MCF 10A (cell line): ENCODE data around the gene DCLK2. TPM values are rescaled to one million over a fixed set of nuclear protein-coding genes. Genes with fewer than 3 reads are reported as not detected.
"Not testable (repeated sequence)": the region's sequence is repeated elsewhere in the genome, so short reads cannot be mapped to it uniquely, and the experiment has no call there.

ENCODE experiments used
- BruUV-seq: library from RNA; stranded (reverse); fragments of 400-500 nt; replicated peaks from 2 replicates; lab custom pipeline; 2021; lab: Mats Ljungman, UMichigan
- CTCF ChIA-PET: fragments of 300-600 bp; sonication (Branson Sonifier 250); formaldehyde crosslinking; extraction: SDS; loops from one replicate; lab custom pipeline; 2021; ENCODE audit warnings: antibody characterized with exemption, inconsistent platforms; lab: Yijun Ruan, JAX
- POLR2A ChIA-PET: fragments of 300-600, 350-650 bp; sonication (Branson Sonifier 250); formaldehyde crosslinking; extraction: SDS; loops from one replicate; lab custom pipeline; 2020; ENCODE audit warnings: antibody characterized with exemption, inconsistent platforms; lab: Yijun Ruan, JAX
- DNase-seq: peaks from one replicate; pipeline ENCODE4 v3.0.0-alpha.2; 2018; ENCODE audit not compliant: unreplicated experiment
- H3K27ac Mint-ChIP-seq: one replicate; pipeline ENCODE4 v1.8.0; 2022; ENCODE audit warnings: mild to moderate bottlenecking, low read depth, mixed read lengths; ENCODE audit not compliant: unreplicated experiment
- H3K27me3 Mint-ChIP-seq: one replicate; pipeline ENCODE4 v1.8.0; 2022; ENCODE audit warnings: mixed read lengths; ENCODE audit not compliant: insufficient read depth, unreplicated experiment
- H3K36me3 Mint-ChIP-seq: one replicate; pipeline ENCODE4 v1.8.0; 2022; ENCODE audit warnings: mild to moderate bottlenecking, moderate library complexity, mixed read lengths; ENCODE audit not compliant: insufficient read depth, unreplicated experiment
- H3K4me1 Mint-ChIP-seq: one replicate; pipeline ENCODE4 v1.8.0; 2022; ENCODE audit warnings: mixed read lengths; ENCODE audit not compliant: insufficient read depth, unreplicated experiment
- H3K4me3 Mint-ChIP-seq: one replicate; pipeline ENCODE4 v1.8.0; 2022; ENCODE audit warnings: mild to moderate bottlenecking, moderate library complexity, mixed read lengths; ENCODE audit not compliant: unreplicated experiment
- H3K9me3 Mint-ChIP-seq: one replicate; pipeline ENCODE4 v1.8.0; 2022; ENCODE audit warnings: mixed read lengths; ENCODE audit not compliant: unreplicated experiment
- CTCF ChIP-seq: fragments of 200-600 bp; IDR thresholded peaks from one replicate; pipeline ENCODE4 v1.8.0; 2022; ENCODE audit warnings: antibody characterized with exemption, mild to moderate bottlenecking; ENCODE audit not compliant: unreplicated experiment
- intact Hi-C: fragments of 100-400 bp; cut with micrococcal nuclease; formaldehyde crosslinking; loops from 2 replicates; pipeline ENCODE4 v1.14.1; 2022
- total RNA-seq: library from RNA; stranded (reverse); gene quantifications from 2 replicates; pipeline ENCODE4 v1.2.3, GENCODE V29; 2022

DCLK2 gene
- total RNA-seq, 1 experiment from 2014 or later = 1.2 TPM

GRCh38 chr4:150182794-150183193, 104.5 kb downstream of the DCLK2 start:
- no peaks in the 10 kb centered on the region for H3K36me3 Mint-ChIP-seq
- no peak overlapping the region for H3K4me3 Mint-ChIP-seq
- ChIA-PET POLR2A (no interaction called here), CTCF (no interaction called here)
- H3K9me3 Mint-ChIP-seq = no peaks in the 10 kb centered on the region
- no peak overlapping the region for H3K27ac Mint-ChIP-seq
- TF ChIP-seq CTCF = no peak
- H3K4me1 Mint-ChIP-seq = no peaks in the 10 kb centered on the region
- intact Hi-C loops = no loop called here
- peaks cover 9% of the 10 kb centered on the region for H3K27me3 Mint-ChIP-seq
- DNase-seq = no peak
- no TSS peak for BruUV-seq

- H3K9me3 Mint-ChIP-seq, DNase-seq, H3K36me3 Mint-ChIP-seq, POLR2A ChIA-PET, H3K4me3 Mint-ChIP-seq, H3K4me1 Mint-ChIP-seq, intact Hi-C loops, H3K27me3 Mint-ChIP-seq, CTCF ChIA-PET, H3K27ac Mint-ChIP-seq, BruUV-seq: not testable (repeated sequence)
These were observed 106.8 kb downstream of the DCLK2 start for GRCh38 chr4:150185033-150185432.

GRCh38 chr4:150192986-150193385, 114.7 kb downstream of the DCLK2 start:
- POLR2A ChIA-PET = no interaction called here
- no peak overlapping the region for H3K27ac Mint-ChIP-seq
- no peak overlapping the region for H3K4me3 Mint-ChIP-seq

GRCh38 chr4:150197256-150197655, 119.0 kb downstream of the DCLK2 start:
- intact Hi-C loops, BruUV-seq, H3K4me1 Mint-ChIP-seq, H3K27me3 Mint-ChIP-seq, H3K27ac Mint-ChIP-seq, H3K36me3 Mint-ChIP-seq, H3K9me3 Mint-ChIP-seq, H3K4me3 Mint-ChIP-seq, DNase-seq: not testable (repeated sequence)
- ChIA-PET POLR2A (interaction anchor here (0.6 kb wide), 1 partner anchor 10 kb away, joined by 3 read pairs; no protein-coding TSS in a partner anchor), CTCF (interaction anchor here (1.1 to 1.4 kb wide), 2 partner anchors 12 to 20 kb away, joined by 4 read pairs; no protein-coding TSS in a partner anchor)

More at GRCh38 chr4:150192986-150193385, 114.7 kb downstream of the DCLK2 start:
- intact Hi-C loops = no loop called here
- no peak for DNase-seq
- Mint-ChIP-seq H3K36me3 (no peaks in the 10 kb centered on the region), H3K9me3 (no peaks in the 10 kb centered on the region), H3K27me3 (no peaks in the 10 kb centered on the region), H3K4me1 (no peaks in the 10 kb centered on the region)
- TF ChIP-seq CTCF = no peak
- no TSS peak for BruUV-seq
- CTCF ChIA-PET = interaction anchor here (0.9 to 1.1 kb wide), 2 partner anchors 11 to 57 kb away, joined by 4 to 5 read pairs; no protein-coding TSS in a partner anchor

- no TSS peak for BruUV-seq
- Mint-ChIP-seq H3K36me3 (no peaks in the 10 kb centered on the region), H3K4me3 (no peak overlapping the region), H3K27ac (no peak overlapping the region), H3K9me3 (no peaks in the 10 kb centered on the region), H3K27me3 (no peaks in the 10 kb centered on the region), H3K4me1 (no peaks in the 10 kb centered on the region)
- intact Hi-C loops = no loop called here
- CTCF ChIA-PET = no interaction called here
- POLR2A ChIA-PET = no interaction called here
- no peak for DNase-seq
- no peak for TF ChIP-seq CTCF
These were observed 120.8 kb downstream of the DCLK2 start for GRCh38 chr4:150199056-150199455.
